Activated T-cell treated with anti-CD3 and anti-CD28 coated beads, Interleukin-2, amount 50 U/mL, for 1 hour (primary cell): Measurements from ENCODE around the gene MYT1.

Experiments
- DNase-seq: peaks from one replicate; pipeline ENCODE4 v3.0.0-alpha.2; 2020

Gene MYT1

DNA sequence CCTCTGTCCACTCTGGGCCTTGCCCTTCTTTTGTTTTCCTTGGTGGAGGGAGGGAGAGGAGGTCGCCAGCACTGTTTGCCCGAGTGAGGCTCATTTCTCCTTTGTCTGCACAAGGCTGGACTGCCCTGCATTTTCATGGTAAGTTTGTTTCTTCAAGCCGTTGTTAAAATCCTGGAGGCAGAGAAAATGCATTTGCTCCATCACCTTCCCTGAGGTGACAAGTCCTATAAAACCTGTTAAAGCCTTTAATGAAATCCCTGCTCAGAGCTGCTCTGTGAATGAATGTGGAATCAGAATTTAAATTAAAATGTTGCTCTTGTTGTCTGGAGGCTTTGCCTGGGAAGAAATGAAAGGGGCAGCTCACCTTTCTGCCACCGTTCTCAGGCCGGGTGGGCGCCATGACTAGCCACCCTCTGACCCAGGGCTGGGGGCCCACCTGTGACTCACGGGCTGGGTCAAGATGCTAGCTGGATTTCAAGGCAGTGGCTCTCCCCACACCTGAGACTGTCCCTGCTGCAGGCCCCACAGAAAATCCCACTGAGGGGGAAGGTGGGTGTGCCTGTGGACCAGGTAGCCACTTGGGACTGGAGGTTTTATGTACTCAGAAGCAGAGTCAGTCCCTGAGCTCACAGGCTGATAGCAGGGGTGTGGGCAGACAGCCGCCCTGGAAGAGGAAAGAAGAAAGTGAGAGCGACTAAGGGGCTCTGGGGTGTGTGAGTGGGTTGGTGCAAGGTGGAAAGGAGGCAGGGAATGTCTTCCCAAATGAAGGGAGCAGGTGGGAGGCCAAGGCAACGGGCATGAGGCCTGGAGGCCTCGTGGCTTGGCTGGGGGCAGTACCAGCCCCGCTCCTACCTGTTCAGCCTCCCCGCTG, 24.0 kb upstream of the MYT1 start:
- DNase-seq, result no peak

GRCh38 chr20:64140956-64141355, 23.3 kb upstream of the MYT1 start:
- DNase-seq, result no peak

- no peak for DNase-seq
Measured at GRCh38 chr20:64142590-64142989, 21.7 kb upstream of the MYT1 start.

DNA sequence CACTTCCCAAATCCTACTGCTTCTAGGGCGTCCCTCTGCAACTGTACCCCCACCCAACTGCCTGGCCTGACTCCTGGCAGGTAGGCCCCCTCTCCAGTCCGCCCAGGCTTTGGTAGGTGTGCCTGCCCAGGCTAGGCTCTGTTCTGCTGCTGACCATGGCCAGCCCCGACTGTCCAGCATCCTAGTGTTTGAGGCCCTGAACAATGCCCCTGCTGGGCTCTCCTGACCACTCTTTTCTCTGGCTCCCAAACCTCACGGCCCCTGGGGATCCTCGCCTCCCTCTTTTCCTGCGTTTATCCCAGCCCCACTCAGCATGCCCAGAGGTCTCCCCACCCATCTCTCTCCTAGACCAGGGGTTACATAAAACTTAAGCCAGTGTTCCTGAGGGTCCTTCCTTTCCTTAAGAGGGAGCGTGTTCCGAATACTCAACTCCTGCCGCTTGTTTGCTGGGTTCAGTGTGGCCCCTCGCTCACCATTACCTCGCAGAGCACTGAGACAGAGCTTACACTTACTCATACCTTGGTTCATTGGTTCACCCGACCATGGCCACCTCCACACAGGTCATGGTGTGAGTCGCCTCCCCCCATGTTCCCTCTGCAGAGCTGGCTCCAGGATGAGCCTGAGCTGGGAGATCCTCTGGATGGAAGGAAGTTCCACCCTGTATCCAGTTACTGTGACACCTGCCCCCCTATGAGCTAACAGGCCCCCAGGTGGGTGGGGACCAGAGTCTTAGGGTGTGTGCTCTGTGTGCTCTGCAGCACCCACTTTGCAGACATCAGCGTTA, 21.0 kb upstream of the MYT1 start:
- no peak for DNase-seq

DNA sequence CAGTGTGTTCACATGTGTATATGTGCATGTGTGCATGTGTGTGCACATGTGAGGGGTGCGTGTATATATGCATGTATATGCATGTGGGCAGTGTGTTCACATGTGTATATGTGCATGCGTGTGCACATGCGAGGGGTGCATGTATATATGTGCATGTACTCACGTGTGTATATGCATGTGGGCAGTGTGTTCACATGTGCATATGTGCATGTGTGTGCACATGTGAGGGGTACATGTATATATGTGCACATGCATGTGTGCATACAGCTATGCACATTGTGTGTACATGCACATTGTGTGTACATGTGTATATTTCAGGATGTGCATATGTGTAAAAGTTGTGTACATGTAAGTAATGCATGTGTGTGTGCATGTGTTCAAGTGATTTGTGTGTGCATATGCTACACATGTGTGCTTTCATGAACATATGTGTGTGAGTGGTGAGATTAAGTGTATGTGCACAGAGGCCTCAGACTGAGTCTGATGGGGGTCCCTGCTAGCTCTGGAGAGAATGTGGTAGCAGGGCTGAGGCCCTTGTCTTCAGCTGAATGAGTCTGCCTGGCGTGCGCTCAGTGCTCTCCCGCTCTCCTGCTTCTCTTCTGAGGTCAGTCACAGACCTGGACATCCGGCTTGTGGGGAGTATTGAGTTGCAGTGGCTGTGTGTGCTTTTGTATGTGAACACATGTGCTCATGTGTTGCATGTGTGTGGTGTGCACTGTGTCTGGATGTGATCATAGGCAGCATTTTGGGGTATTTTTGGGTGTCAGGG, 19.9 kb upstream of the MYT1 start:
- DNase-seq, result no peak

DNA sequence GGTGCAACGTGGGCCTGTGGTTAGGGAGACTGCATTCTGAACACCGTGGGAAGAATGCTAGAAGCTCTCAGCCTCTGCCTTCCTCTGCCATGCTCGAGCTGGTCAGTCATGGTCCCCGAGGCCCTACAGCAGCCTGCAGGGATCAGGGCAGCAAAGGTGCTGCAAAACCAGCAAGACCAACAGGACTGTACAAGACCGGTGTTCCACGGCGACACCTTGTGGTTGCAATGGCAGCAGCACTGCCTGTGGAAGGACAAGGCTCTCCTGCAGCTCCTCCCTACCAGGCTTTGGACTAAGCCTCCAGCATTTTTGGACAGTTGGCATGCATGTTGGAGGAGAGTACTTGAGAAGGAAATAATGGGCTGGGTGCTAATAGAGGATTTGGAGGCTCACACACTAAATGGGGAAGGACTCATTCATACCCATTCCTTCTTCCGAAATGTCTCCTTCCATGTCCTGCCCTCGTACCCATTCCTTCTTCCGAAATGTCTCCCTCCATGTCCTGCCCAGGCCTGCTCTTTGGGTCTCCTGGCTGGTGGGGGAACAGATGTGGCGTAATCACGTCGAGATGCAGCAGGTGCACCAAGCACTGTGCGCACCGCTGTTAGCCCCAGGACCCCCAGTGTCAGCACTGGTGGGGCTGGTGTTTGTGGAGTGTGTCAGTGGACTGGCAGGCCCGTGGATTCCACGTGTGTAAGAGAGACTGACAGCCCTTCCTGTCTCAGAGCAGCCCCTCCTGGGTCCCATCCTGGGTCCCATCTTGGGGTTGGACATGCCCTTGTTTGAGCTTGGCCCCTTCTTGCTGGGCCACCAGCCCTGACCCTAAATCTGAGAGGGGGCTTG, 18.6 kb upstream of the MYT1 start:
- no peak for DNase-seq

GRCh38 chr20:64146301-64146935, 17.8 kb upstream of the MYT1 start:
- no peak for DNase-seq

DNA sequence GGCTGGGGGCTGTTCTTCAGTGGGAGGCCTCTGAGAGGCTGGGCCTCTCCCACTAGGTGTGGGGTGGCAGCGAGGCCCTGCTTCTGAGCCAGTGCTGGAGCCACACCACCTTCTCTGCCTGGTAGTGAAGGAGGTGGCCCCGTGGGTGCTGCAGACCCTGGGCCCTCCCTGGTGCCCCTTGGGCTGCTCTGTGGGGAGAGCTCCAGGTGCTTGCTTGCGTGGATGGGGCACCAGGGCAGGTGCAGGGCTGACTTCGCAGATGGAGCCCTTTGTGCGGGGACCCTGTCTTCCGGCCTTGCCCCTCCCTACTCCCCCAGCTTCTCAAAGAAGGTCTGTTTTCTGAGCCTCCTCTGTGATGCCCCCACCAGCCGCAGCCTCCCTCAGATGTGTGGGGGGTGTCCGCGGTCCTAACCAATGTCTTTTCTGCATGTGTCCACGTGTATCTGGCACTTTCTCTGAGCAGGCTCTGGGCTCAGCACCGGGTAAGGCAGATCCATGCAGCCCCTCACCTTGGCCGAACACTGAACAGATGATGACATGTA, 17.2 kb upstream of the MYT1 start:
- no peak for DNase-seq

- no peak for DNase-seq
Measured at GRCh38 chr20:64148581-64148980, 15.7 kb upstream of the MYT1 start.

- DNase-seq, result no peak
Measured at GRCh38 chr20:64149141-64149540, 15.1 kb upstream of the MYT1 start.

GRCh38 chr20:64149809-64150560, 14.3 kb upstream of the MYT1 start:
- no peak for DNase-seq

DNA sequence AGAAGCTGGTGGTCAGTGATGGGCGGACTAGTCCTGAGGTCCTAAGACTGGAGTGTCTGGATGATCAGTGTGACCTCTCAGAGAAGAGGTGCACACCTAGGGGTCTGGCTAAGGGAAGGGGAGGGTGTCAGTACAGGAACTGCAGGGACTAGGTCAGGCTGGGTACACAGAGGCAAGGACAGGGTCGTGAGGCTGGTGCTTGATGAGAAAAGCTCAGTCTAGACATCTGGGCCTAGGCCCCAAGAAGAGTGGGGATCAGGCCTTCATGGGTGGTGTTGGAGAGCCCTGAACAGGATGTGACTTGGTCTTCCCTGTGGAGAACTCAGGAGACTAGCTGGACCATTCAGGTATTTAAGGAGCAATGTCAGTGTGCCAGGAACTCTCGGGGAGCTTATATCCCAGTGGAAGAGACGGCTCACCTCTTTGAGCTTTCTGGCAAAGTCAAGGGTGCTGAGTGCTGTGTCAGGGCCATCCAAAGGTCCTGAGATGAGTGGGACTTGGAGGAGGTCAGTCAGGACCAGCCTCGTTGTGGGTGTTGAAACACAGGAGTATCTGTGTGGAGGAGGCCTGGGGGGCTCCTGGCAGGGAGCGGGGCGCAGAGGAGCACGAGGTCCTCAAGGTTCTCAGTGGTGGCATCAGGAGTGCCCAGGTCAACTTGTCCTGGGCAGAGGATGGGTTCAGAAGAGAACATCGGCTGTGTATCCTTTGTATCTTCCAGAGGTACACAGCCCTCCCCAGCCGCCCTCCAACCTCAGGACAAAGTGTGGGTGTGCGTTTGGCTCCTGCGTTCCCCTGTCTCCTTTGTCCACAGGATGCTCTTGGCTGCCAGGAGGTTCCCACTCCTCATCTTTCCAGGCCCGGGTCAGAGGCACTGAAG, 13.3 kb upstream of the MYT1 start:
- no peak for DNase-seq

- no peak for DNase-seq
Measured at GRCh38 chr20:64151633-64152530, 12.4 kb upstream of the MYT1 start.

- no peak for DNase-seq
Measured at GRCh38 chr20:64152906-64153305, 11.3 kb upstream of the MYT1 start.

DNA sequence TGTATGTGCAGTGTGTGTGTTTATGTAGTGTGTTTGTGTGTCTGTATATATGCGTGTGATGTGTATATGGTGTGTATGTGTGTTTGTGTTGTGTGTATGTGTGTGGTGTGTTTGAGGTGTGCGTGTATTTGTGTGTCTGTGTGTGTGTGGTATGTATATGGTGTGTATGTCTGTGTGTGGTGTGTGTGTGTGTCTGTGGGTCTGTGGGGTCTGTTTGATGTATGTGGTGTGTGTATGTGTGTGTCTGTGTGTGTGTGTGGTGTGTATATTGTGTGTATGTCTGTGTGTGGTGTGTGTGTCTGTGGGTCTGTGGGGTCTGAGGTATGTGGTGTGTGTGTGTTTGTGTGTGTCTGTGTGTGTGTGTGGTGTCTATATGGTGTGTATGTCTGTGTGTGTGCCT, 10.8 kb upstream of the MYT1 start:
- no peak for DNase-seq

- DNase-seq, result no peak
Measured at GRCh38 chr20:64153861-64154589, 10.2 kb upstream of the MYT1 start.

DNA sequence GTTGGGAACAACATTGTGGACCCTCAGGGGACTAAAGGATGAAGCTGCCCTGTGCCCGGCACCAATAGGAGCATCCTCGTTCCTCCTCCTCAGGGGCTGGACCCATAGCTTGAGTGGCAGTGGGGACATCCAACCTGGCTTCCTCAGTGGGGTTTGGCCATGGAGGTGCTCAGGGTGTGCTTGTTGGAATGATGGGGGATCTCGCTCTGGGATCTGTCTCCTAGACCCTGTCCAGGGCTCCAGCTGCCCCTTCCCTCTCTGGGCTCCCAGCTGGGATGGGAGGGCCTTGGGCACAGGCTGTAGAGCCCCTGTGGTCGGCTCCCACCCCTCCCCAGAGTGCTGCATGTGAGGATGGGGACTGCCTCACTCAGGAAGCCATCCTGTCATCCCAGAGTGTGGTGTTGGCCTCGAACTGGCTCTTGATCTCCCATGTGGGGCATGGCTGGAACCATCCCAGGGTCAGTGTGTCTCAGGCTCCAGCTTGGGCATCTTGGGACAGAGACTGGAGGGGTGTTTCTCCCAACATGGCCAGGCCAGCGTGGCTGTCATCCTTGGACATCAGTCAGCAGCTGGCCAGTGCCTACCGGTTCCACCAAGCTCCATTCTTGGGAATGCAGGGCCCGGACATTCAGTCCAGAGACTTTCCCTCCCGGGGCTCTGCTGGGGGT, 9.5 kb upstream of the MYT1 start:
- no peak for DNase-seq
